Esophagus muscularis mucosa (tissue), 4 donors: ENCODE data around the gene GLCE.

Experiments
- EP300 ChIP-seq: sonication (generic); formaldehyde crosslinking; IDR thresholded peaks from one replicate; pipeline ENCODE4 v1.6.1; 2017; ENCODE audit warnings: antibody characterized with exemption
- POLR2A ChIP-seq: fragments of 450-650 bp; IDR thresholded peaks from one replicate; pipeline ENCODE4 v1.6.1; 2017; ENCODE audit warnings: antibody characterized with exemption, moderate library complexity, mild to moderate bottlenecking, low read depth
- POLR2AphosphoS5 ChIP-seq, 2 donors: sonication (generic); formaldehyde crosslinking; IDR thresholded peaks; one replicate each; pipeline ENCODE4 v1.6.1; 2017; ENCODE audit warnings: antibody characterized with exemption in 2 of 2
- TF ChIP-seq, protein P1 (sequence below), 3 experiments: fragments of 200-600 bp in 2 of 3; fragments of 450-650 bp in 1 of 3; sonication (generic) in 2 of 3; IDR thresholded peaks; one replicate each; pipeline ENCODE4 v1.5.1; 2017 to 2019; ENCODE audit warnings: antibody characterized with exemption in 3 of 3, mild to moderate bottlenecking in 2 of 3, moderate library complexity in 1 of 3

DNA sequence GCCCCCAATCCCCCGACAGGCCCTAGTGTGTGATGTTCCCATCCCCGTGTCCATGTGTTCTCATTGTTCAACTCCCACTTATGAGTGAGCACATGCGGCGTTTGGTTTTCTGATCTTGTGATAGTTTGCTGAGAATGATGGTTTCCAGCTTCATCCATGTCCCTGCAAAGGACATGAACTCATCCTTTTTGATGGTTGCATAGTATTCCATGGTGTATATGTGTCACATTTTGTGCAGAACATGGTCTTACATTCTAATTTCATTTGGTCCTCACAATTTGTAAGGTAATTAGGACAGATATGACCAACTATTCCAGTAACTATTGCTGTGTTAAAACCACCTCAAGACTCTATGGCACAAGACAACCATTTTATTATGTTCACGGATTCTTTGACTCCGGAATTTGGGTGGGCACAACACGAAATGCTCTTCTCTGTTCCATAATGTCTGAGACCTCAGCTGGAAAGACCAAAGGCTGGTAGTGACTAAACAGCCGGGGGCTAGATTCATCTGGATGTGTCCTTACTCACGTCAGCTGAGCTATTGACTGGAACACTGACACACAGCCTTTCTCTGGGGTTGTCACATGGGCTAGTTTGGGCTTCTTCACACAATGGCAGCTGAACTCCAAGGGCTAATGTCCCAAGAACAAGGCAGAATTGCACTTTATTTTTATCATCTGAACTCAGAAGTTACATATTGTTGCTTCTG, 13.6 kb upstream of the GLCE start:
- TF ChIP-seq, protein P1, sequence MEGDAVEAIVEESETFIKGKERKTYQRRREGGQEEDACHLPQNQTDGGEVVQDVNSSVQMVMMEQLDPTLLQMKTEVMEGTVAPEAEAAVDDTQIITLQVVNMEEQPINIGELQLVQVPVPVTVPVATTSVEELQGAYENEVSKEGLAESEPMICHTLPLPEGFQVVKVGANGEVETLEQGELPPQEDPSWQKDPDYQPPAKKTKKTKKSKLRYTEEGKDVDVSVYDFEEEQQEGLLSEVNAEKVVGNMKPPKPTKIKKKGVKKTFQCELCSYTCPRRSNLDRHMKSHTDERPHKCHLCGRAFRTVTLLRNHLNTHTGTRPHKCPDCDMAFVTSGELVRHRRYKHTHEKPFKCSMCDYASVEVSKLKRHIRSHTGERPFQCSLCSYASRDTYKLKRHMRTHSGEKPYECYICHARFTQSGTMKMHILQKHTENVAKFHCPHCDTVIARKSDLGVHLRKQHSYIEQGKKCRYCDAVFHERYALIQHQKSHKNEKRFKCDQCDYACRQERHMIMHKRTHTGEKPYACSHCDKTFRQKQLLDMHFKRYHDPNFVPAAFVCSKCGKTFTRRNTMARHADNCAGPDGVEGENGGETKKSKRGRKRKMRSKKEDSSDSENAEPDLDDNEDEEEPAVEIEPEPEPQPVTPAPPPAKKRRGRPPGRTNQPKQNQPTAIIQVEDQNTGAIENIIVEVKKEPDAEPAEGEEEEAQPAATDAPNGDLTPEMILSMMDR (IDR thresholded peaks at IDR 0.05): no peak
- TF ChIP-seq POLR2A (no peak), POLR2AphosphoS5 (IDR thresholded peaks at IDR 0.05) (no peak), EP300 (no peak)
